IMR-90 (cell line): Measurements from ENCODE around the gene BCL2L12. TPM values are rescaled to one million over a fixed set of nuclear protein-coding genes. Genes with fewer than 3 reads are reported as not detected.

Experiments
- ATAC-seq: fragments of 200-7000 bp; cut with Tn5 transposase; 2 replicates; pipeline ENCODE4 v1.9.1; 2020; ENCODE audit warnings: low read depth, mild to moderate bottlenecking, moderate library complexity
- BruUV-seq: library from RNA; stranded (reverse); fragments of 400-500 nt; replicated peaks from 2 replicates; lab custom pipeline; 2021; lab: Mats Ljungman, UMichigan
- CTCF ChIA-PET: fragments of 300-600 bp; formaldehyde crosslinking; extraction: SDS; loops from one replicate; lab custom pipeline; 2021; ENCODE audit warnings: antibody characterized with exemption; lab: Yijun Ruan, JAX
- POLR2A ChIA-PET: fragments of 300-600 bp; sonication (Branson Sonifier 250); formaldehyde crosslinking; loops from one replicate; lab custom pipeline; 2022; ENCODE audit warnings: antibody characterized with exemption; ENCODE audit not compliant: unreplicated experiment; lab: Charles Lee
- DNase-seq: peaks from one replicate; pipeline ENCODE4 v3.0.0; 2013
- H2AFZ ChIP-seq: replicated peaks from 2 replicates; pipeline ENCODE3; 2013; ENCODE audit warnings: low read length, mild to moderate bottlenecking; ENCODE audit not compliant: poor library complexity
- H2AK5ac ChIP-seq: 2 replicates; pipeline ENCODE4 v1.6.1; 2013; ENCODE audit warnings: low read depth, low read length, inconsistent platforms
- H2AK9ac ChIP-seq: replicated peaks from 2 replicates; pipeline ENCODE3; 2013; ENCODE audit warnings: mild to moderate bottlenecking, low read depth, low read length, moderate library complexity; ENCODE audit not compliant: poor library complexity
- H2BK120ac ChIP-seq: 2 replicates; pipeline ENCODE4 v1.6.1; 2013; ENCODE audit warnings: low read depth, low read length, inconsistent platforms
- H2BK15ac ChIP-seq: 3 replicates; pipeline ENCODE4 v1.6.1; 2013; ENCODE audit warnings: low read depth, low read length, inconsistent platforms
- H2BK20ac ChIP-seq: 2 replicates; pipeline ENCODE4 v1.6.1; 2013; ENCODE audit warnings: low read depth, mild to moderate bottlenecking, inconsistent platforms, low read length, moderate library complexity
- H2BK5ac ChIP-seq: 2 replicates; pipeline ENCODE4 v1.6.1; 2013; ENCODE audit warnings: mild to moderate bottlenecking, low read depth, low read length, inconsistent platforms; ENCODE audit not compliant: poor library complexity, severe bottlenecking
- H3K14ac ChIP-seq: replicated peaks from 2 replicates; pipeline ENCODE4 v1.6.1; 2013; ENCODE audit warnings: low read depth, low read length, inconsistent platforms
- H3K18ac ChIP-seq: 2 replicates; pipeline ENCODE4 v1.6.1; 2013; ENCODE audit warnings: low read depth, low read length, control low read depth
- H3K23ac ChIP-seq: 2 replicates; pipeline ENCODE4 v1.6.1; 2013; ENCODE audit warnings: low read depth, low read length, inconsistent platforms
- H3K27ac ChIP-seq: 2 replicates; pipeline ENCODE4 v1.5.1; 2013; ENCODE audit warnings: mild to moderate bottlenecking, control low read depth, low read length; ENCODE audit not compliant: insufficient read depth
- H3K27me3 ChIP-seq: 2 replicates; pipeline ENCODE4 v1.6.1; 2013; ENCODE audit warnings: low read length; ENCODE audit not compliant: control insufficient read depth, insufficient read depth
- H3K36me3 ChIP-seq: 2 replicates; pipeline ENCODE4 v1.6.1; 2013; ENCODE audit warnings: low read length, mixed read lengths; ENCODE audit not compliant: control insufficient read depth, insufficient read depth
- H3K4ac ChIP-seq: 2 replicates; pipeline ENCODE4 v1.6.1; 2013; ENCODE audit warnings: low read depth, low read length, inconsistent platforms
- H3K4me1 ChIP-seq: 2 replicates; pipeline ENCODE4 v1.6.1; 2013; ENCODE audit warnings: low read length, mixed read lengths; ENCODE audit not compliant: control insufficient read depth, insufficient read depth
- H3K4me2 ChIP-seq: 2 replicates; pipeline ENCODE4 v1.6.1; 2013; ENCODE audit warnings: low read depth, mild to moderate bottlenecking, control low read depth, low read length, moderate library complexity
- H3K4me3 ChIP-seq: 2 replicates; pipeline ENCODE4 v1.5.1; 2013; ENCODE audit warnings: low read depth, mild to moderate bottlenecking, control low read depth, low read length, moderate library complexity; ENCODE audit not compliant: insufficient read depth
- H3K56ac ChIP-seq: 2 replicates; pipeline ENCODE4 v1.6.1; 2013; ENCODE audit warnings: low read length, inconsistent platforms; ENCODE audit not compliant: insufficient read depth; ENCODE audit errors: extremely low read depth
- H3K79me1 ChIP-seq, 2 experiments: 2 replicates each; pipeline ENCODE4 v1.6.1; 2013; ENCODE audit warnings: low read length in 2 of 2, inconsistent platforms in 1 of 2, low read depth in 1 of 2
- H3K9ac ChIP-seq: 2 replicates; pipeline ENCODE4 v1.6.1; 2013; ENCODE audit warnings: low read depth, low read length, control low read depth
- H3K9me1 ChIP-seq: 2 replicates; pipeline ENCODE4 v1.6.1; 2013; ENCODE audit warnings: low read length, inconsistent platforms; ENCODE audit not compliant: insufficient read depth
- H3K9me3 ChIP-seq: 2 replicates; pipeline ENCODE4 v1.6.1; 2013; ENCODE audit warnings: low read length; ENCODE audit not compliant: control insufficient read depth, insufficient read depth
- H4K20me1 ChIP-seq: 2 replicates; pipeline ENCODE4 v1.6.1; 2013; ENCODE audit warnings: low read length, inconsistent platforms; ENCODE audit not compliant: insufficient read depth
- H4K5ac ChIP-seq: 2 replicates; pipeline ENCODE4 v1.6.1; 2013; ENCODE audit warnings: mild to moderate bottlenecking, low read depth, low read length, control low read depth
- H4K8ac ChIP-seq, 2 experiments: 2 replicates each; pipeline ENCODE4 v1.6.1; 2013; ENCODE audit warnings: low read depth in 2 of 2, low read length in 2 of 2, control low read depth in 1 of 2, inconsistent platforms in 1 of 2
- H4K91ac ChIP-seq: 2 replicates; pipeline ENCODE4 v1.6.1; 2013; ENCODE audit warnings: low read depth, low read length, inconsistent platforms; ENCODE audit not compliant: insufficient read depth
- BHLHE40 ChIP-seq: fragments of 150-350 bp; IDR thresholded peaks from 2 replicates; pipeline ENCODE4 v1.6.1; 2016; ENCODE audit warnings: mild to moderate bottlenecking, low read depth, low read length
- CEBPB ChIP-seq: IDR thresholded peaks from 2 replicates; pipeline ENCODE4 v1.6.1; 2012; ENCODE audit warnings: low read depth, low read length, improper control_type of control experiment
- CHD1 ChIP-seq: IDR thresholded peaks from 2 replicates; pipeline ENCODE4 v1.6.1; 2012; ENCODE audit warnings: low read depth, low read length, improper control_type of control experiment
- FOS ChIP-seq: fragments of 150-350 bp; IDR thresholded peaks from 2 replicates; pipeline ENCODE4 v1.6.1; 2016; ENCODE audit warnings: low read depth, low read length
- MAZ ChIP-seq: IDR thresholded peaks from 2 replicates; pipeline ENCODE4 v1.6.1; 2012; ENCODE audit warnings: low read depth, mild to moderate bottlenecking, low read length, improper control_type of control experiment, moderate library complexity, borderline replicate concordance
- MXI1 ChIP-seq: IDR thresholded peaks from 2 replicates; pipeline ENCODE4 v1.6.1; 2012; ENCODE audit warnings: low read depth, mild to moderate bottlenecking, low read length, moderate library complexity, borderline replicate concordance
- NFE2L2 ChIP-seq: fragments of 150-350 bp; IDR thresholded peaks from 2 replicates; pipeline ENCODE4 v1.6.1; 2016; ENCODE audit warnings: low read depth, mild to moderate bottlenecking, low read length
- POLR2A ChIP-seq: IDR thresholded peaks from 2 replicates; pipeline ENCODE4 v1.6.1; 2012; ENCODE audit warnings: mild to moderate bottlenecking, low read depth, low read length
- RAD21 ChIP-seq: IDR thresholded peaks from 2 replicates; pipeline ENCODE4 v1.6.1; 2012; ENCODE audit warnings: low read length, improper control_type of control experiment
- RCOR1 ChIP-seq: IDR thresholded peaks from 2 replicates; pipeline ENCODE4 v1.6.1; 2012; ENCODE audit warnings: mild to moderate bottlenecking, low read length, improper control_type of control experiment; ENCODE audit not compliant: insufficient replicate concordance
- RFX5 ChIP-seq: IDR thresholded peaks from 2 replicates; pipeline ENCODE4 v1.8.0; 2012; ENCODE audit warnings: low read depth, mild to moderate bottlenecking, low read length, moderate library complexity
- SMC3 ChIP-seq: fragments of 150-350 bp; IDR thresholded peaks from 2 replicates; pipeline ENCODE4 v1.6.1; 2016; ENCODE audit warnings: low read depth, mild to moderate bottlenecking, antibody characterized with exemption, low read length, moderate library complexity
- USF2 ChIP-seq: fragments of 150-350 bp; IDR thresholded peaks from 2 replicates; pipeline ENCODE4 v1.6.1; 2017; ENCODE audit warnings: mild to moderate bottlenecking, antibody characterized with exemption, low read length, low read depth
- WGBS, 2 experiments: methylation state at CpG; one replicate each; pipeline versions ENCODE4 v1.1.5 to v1.1.7; 2013; ENCODE audit warnings: missing lambda C conversion rate in 2 of 2; ENCODE audit not compliant: insufficient read length in 1 of 2; ENCODE audit errors: extremely low coverage in 2 of 2; 5-methylcytosine and 5-hydroxymethylcytosine counted together
- dilution Hi-C: fragments of 300-500 bp; cut with HindIII; formaldehyde crosslinking; loops from one replicate; pipeline ENCODE4 v1.14.3; 2018; ENCODE audit warnings: low sequenced_read_pairs; ENCODE audit not compliant: unreplicated experiment
- in situ Hi-C: fragments of 300-500 bp; cut with MboI; formaldehyde crosslinking; loops from 3 replicates; pipeline ENCODE4 v1.14.3; 2019; ENCODE audit warnings: low sequenced_read_pairs, inconsistent platforms, mixed read lengths
- intact Hi-C: fragments of 100-400 bp; cut with micrococcal nuclease; formaldehyde crosslinking; loops from 2 replicates; pipeline ENCODE4 v1.10.0; 2022
- polyA plus RNA-seq, 3 experiments: library from polyadenylated mRNA; depleted of rRNA; stranded (reverse); fragments of >200 nt; gene quantifications; 2 replicates each; pipeline ENCODE4 v1.2.3, GENCODE V29; 2012; ENCODE audit warnings: low replicate concordance in 1 of 3
- total RNA-seq: library from RNA; depleted of rRNA; stranded (reverse); fragments of >200 nt; gene quantifications from 2 replicates; pipeline ENCODE4 v1.2.3, GENCODE V29; 2012
- TF ChIP-seq, protein P1 (sequence below): conservative IDR thresholded peaks from 2 replicates; pipeline ENCODE4 v1.5.1; 2012; ENCODE audit warnings: mild to moderate bottlenecking, low read depth, low read length, improper control_type of control experiment

Gene BCL2L12
- total and polyA plus RNA-seq, 2 of the 4 experiments (the other 2 are of a cell fraction): 3.9 to 32.6 TPM

DNA sequence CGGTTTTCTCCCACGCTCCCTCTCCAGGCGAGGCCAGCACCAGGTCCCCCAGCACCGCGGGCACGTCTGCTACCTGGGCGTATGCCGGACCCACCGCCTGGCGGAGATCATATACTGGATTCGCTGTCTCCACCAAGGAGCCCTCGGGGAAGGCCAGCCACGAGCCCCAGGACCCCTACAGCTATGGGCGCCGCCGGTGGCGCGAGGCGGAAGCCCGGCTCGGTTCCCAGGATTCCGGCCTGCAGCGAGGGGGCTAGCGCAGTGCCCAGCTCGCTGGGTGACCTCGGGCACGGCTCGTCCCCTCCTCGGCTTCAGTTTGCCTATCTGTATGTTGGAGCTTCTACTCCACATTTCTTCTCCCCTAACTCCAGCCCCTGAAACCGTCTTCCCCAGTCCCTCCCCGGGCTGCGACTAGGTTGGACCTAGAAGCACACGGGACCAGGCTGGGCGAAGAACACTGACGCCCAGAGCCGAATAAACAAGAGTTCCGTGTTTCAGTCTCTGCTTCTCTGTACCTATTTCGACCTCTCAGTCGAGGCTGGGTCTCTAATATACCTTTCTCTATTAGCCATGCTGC, 24.4 kb downstream of the BCL2L12 start:
- Histone ChIP-seq H3K9ac (peak overlapping the region; percentile 76), H2BK120ac (no peak overlapping the region), H3K23ac (peak overlapping the region; percentile 90), H2AFZ (peak overlapping the region; percentile 96), H3K4me1 (peaks cover 9% of the 10 kb centered on the region), H3K4me2 (peak overlapping the region; percentile 96), H3K36me3 (peaks cover 23% of the 10 kb centered on the region), H2AK5ac (peak overlapping the region; percentile 33; the same call in 1 of the 2 replicates), H3K18ac (no peak overlapping the region), H2BK5ac (no peak overlapping the region), H3K27ac (peak overlapping the region; percentile 66), H3K79me1 (peaks cover 6 to 49% of the 10 kb centered on the region in 2 experiments; a peak in 3 of 4 replicates), H4K20me1 (peaks cover 16% of the 10 kb centered on the region), H4K8ac (peak overlapping the region; percentile 38 to 67; a peak in 2 of 4 replicates), H3K14ac (peak overlapping the region; percentile 84; the same call in 1 of the 2 replicates), H3K9me1 (peaks cover 5% of the 10 kb centered on the region; the same call in 1 of the 2 replicates), H2BK20ac (no peak overlapping the region), H2BK15ac (no peak overlapping the region), H3K9me3 (no peaks in the 10 kb centered on the region), H4K5ac (peak overlapping the region; percentile 44; the same call in 1 of the 2 replicates), H3K27me3 (no peaks in the 10 kb centered on the region), H4K91ac (peak overlapping the region; percentile 69; the same call in 1 of the 2 replicates), H3K4me3 (peak overlapping the region; percentile 69), H2AK9ac (peak overlapping the region; percentile 92), H3K4ac (peak overlapping the region; percentile 74), H3K56ac (no peak overlapping the region)
- in situ Hi-C loops: no loop called here
- DNase-seq (no peak), ATAC-seq (peak; percentile 6)
- intact Hi-C loops: loop anchor here (2.0 to 5.0 kb wide), 2 partner anchors 77 to 112 kb away; partner anchors contain the start of gene AP2A1
- dilution Hi-C loops: no loop called here
- BruUV-seq: no TSS peak
- CTCF ChIA-PET: interaction anchor here (1.3 kb wide), 1 partner anchor 9 kb away, joined by 5 read pairs; no protein-coding TSS in a partner anchor
- TF ChIP-seq RAD21 (no peak), FOS (no peak), CHD1 (no peak), POLR2A (no peak), MXI1 (no peak), MAZ (no peak; the same call in 1 of the 2 replicates), CEBPB (no peak), SMC3 (no peak), RFX5 (no peak), NFE2L2 (no peak), BHLHE40 (no peak), USF2 (no peak), RCOR1 (no peak)
- TF ChIP-seq, protein P1, sequence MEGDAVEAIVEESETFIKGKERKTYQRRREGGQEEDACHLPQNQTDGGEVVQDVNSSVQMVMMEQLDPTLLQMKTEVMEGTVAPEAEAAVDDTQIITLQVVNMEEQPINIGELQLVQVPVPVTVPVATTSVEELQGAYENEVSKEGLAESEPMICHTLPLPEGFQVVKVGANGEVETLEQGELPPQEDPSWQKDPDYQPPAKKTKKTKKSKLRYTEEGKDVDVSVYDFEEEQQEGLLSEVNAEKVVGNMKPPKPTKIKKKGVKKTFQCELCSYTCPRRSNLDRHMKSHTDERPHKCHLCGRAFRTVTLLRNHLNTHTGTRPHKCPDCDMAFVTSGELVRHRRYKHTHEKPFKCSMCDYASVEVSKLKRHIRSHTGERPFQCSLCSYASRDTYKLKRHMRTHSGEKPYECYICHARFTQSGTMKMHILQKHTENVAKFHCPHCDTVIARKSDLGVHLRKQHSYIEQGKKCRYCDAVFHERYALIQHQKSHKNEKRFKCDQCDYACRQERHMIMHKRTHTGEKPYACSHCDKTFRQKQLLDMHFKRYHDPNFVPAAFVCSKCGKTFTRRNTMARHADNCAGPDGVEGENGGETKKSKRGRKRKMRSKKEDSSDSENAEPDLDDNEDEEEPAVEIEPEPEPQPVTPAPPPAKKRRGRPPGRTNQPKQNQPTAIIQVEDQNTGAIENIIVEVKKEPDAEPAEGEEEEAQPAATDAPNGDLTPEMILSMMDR: no peak
- WGBS, 2 experiments: 17% methylated on average over 26 of the region's 39 CpGs; no CpG with 5 or more reads in 1 of the 2 experiments
- POLR2A ChIA-PET: interaction anchor here (0.5 to 1.0 kb wide), 3 partner anchors 13 to 112 kb away, joined by 4 to 8 read pairs (median 4); partner anchors contain the start of gene PRMT1
